ENCODE data around the gene AMOT. TPM values are rescaled to one million over a fixed set of nuclear protein-coding genes. Genes with fewer than 3 reads are reported as not detected.

AMOT gene
- total RNA-seq, 2 experiments from 2014 or later = 1.6 to 1.7 TPM

DNA sequence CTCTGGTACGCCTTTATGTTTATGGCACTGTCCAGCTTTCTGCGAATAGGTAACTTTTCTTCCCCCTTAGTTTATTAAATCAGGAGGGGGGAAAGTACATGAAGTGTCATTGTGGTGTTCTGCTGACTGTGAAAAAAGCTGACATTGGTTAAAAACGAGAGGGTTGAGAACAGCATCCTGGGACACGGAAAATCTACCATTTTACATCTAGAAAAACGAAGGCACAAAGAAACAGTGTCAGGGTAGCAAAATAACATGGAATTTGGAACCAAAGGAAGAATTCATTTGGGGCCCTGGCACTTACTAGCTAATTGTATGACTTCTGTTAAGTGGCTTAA, 1.2 kb upstream of the AMOT start:
- ChIA-PET POLR2A (no interaction called here), CTCF (no interaction called here)

- CTCF ChIA-PET = no interaction called here
Measured at GRCh38 chrX:112841114-112841819, 636 bp upstream of the AMOT start.

GRCh38 chrX:112839856-112840255, 775 bp downstream of the AMOT start:
- POLR2A ChIA-PET = no interaction called here
- CTCF ChIA-PET = interaction anchor here (0.6 kb wide), 1 partner anchor 197 kb away, joined by 3 read pairs; no protein-coding TSS in a partner anchor

More at GRCh38 chrX:112841114-112841819, 636 bp upstream of the AMOT start:
- POLR2A ChIA-PET = no interaction called here

GRCh38 chrX:112837531-112837930, 3.1 kb downstream of the AMOT start:
- CTCF ChIA-PET = no interaction called here
- POLR2A ChIA-PET = no interaction called here

DNA sequence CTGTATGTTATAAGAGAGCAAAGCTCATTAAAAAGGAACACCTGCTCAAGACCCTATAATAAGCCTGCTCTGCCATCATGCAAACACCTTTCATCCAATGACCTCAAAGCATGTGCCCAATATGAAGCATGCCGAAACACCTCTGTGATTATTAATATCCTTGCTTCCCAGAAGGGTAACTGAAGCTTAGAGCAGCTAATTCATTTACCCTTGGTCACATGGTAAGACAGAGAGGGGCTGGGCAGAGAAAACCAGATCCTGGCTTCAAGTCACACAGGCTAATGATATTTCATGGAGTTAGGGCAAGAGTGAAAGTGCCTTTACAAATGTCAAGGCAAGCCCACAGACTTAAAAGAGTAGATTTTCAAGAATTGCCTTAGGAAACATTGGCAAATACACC, 5.6 kb downstream of the AMOT start:
- POLR2A ChIA-PET = no interaction called here
- CTCF ChIA-PET = no interaction called here

GRCh38 chrX:112834031-112834845, 6.4 kb downstream of the AMOT start:
- ChIA-PET POLR2A (no interaction called here), CTCF (no interaction called here)

DNA sequence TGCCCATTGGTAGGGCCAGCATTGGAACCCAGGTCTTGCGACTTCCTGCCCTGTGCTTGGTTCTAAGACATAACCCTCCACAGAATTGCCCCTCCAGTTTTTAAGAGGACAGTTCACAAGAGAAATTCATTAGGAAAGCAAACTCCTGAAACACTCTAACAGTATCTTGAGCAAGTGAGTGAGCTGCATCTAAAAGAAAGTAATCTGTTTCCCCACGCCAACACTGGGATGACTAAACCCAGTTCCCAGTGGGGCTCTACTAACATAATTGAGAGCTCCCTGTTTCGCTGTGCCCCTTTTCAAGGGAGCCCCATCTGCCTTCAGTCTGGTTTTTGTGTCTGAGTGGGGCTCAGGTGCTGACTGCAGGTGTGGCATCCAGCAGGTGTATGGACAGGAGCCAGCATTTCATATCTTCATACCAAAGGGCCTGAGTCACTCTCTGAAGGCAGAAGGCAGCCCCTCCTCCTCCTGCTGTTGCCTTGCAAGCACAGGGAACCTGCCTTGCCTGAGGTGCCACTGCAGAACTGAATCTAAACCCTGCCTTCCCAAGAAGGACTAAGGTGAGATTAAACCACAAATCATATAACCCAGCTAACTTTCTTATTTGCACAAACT, 8.0 kb downstream of the AMOT start:
- ChIA-PET POLR2A (no interaction called here), CTCF (no interaction called here)

DNA sequence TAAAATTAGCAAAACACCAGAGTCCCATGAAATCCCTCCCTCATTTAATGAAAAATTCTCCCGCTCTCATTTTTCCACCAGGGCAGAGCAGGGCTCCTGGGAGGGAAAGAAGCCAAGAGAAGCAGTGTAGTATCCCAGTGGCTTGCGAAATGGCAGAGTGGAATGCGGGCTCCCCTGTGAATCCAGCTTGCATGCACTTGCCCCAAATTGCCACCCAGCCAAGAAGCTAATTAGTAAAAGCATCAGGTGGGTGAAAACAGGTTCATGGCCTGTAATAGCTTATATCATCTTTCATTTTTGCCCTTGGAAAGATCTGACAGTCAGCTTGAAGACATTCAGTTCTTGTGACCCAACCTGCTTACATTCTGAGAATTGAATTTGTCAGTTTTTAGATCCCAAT, 10.1 kb downstream of the AMOT start:
- CTCF ChIA-PET = no interaction called here

DNA sequence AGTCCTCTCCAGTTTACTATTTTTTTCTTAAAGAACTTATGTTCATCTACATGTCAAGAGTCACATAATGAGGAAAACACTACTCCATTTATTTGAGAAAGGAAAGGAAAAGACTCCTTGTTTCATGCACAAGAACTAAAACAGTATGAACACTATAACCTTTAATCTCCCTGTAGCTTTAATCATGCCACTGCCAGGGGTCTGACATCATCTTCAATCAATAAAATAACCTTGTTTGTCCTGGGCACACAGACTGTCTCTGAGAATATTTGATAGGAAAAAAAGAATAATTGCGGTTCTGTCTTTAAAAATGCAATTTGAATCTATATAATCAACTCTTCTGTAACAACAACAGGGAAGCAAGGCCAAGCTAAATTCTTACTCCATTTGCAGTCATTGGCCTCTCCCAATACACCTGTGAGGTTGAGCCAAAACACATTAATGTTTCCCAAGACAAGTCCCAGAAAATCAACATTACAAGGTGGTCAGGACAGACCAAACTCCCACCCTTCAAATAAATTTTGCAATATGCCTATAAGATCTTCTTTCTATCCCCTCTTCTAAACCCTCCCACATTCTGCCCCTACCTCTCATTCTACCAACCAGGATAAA, 13.2 kb downstream of the AMOT start:
- ChIA-PET CTCF (no interaction called here), POLR2A (no interaction called here)

More for the DNA sequence above, 10.1 kb downstream of the AMOT start:
- POLR2A ChIA-PET = no interaction called here

GRCh38 chrX:112826023-112826422, 14.6 kb downstream of the AMOT start:
- ChIA-PET CTCF (no interaction called here), POLR2A (no interaction called here)

DNA sequence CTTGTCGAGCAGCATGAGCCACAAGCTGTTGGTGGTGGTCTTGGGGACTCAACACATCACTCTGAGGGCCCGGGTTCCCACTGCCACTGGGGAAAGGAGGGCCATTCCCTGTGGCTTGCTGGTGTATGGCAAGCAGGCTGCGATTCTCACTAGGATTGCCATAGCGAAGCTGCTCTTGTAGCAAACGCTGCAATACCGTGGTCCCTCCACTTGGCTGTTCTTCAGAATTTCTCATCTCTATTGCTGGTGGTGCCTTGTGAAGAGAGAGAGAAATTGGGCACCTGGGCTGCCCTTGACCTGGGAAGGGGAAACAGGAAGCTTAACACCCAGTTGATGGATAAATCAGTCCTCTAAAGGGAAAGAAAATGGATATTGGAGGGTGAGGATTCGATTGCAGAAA, 17.7 kb downstream of the AMOT start:
- ChIA-PET POLR2A (no interaction called here), CTCF (no interaction called here)

- ChIA-PET POLR2A (no interaction called here), CTCF (no interaction called here)
Measured at GRCh38 chrX:112820364-112821268, 20.0 kb downstream of the AMOT start.

DNA sequence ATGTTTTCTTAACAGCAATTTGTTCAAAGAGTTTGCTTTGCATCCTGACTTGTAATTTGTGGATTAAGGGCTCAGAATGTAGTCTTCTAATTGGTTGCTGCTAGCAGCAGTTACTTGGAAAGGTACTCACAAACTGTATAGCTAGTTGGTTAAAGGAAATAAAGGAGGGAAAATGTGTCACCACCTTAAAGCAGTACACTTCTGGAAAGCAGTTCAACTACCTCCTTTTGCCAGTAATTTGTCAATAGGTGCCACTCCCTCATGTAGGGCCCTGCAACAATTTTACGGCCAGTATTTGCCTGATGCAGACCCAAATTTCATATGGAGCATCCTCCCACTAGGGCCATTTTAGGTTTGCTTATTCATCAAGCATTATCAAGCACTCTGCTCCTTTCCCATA, 20.8 kb downstream of the AMOT start:
- POLR2A ChIA-PET = no interaction called here
- CTCF ChIA-PET = no interaction called here

DNA sequence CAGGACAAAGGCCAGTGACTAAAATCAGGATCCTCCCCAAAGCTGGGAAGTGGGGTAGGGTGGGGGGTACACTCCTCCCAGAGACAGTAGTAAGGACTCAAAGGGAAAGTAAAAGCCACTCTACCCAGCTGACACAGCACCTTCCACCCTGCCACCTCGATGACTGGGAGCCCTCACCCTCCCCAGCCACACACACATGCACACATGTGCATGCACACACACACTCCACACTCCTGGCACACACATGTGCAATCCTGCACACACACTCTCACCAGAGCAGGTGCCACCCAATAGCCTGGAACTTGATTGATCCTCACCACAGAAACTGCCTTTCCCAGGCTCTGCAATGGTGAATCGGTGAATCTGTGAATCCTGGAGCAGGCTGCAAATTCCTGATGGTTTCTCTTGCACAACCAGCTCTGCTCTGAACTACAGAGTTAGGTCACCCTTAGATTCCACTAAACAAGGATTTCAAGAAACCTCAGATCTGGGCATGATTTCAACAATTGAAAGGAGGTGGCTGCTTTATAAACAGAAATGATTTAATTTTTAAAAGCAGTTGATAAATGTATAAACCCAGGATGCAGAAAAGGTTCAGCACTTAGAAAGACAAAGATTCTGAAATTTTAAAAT, 21.5 kb downstream of the AMOT start:
- ChIA-PET CTCF (no interaction called here), POLR2A (no interaction called here)

GRCh38 chrX:112818114-112819007, 22.3 kb downstream of the AMOT start:
- CTCF ChIA-PET = no interaction called here
- POLR2A ChIA-PET = no interaction called here

- ChIA-PET CTCF (no interaction called here), POLR2A (no interaction called here)
Measured at GRCh38 chrX:112816908-112817307, 23.7 kb downstream of the AMOT start.

DNA sequence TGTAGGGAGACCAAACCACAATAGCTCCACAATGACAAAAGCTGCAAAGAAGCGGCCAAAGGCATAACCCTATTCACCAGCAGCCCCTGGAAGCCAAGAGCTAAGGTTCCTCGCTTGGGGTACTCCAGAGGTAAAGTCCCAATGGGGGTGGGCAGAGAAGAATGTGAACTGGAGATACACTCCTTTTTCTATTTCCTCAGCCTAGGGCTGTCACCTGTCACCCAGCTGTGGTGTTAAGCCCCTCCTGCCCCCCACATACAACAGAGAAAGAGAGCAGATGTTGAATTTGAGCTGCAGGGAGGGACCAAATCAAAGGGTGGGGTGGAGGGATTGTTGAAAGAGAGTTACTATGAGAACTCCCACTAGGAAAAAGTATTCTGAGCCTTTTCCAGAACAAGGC, 26.1 kb downstream of the AMOT start:
- CTCF ChIA-PET = no interaction called here
- POLR2A ChIA-PET = no interaction called here

DNA sequence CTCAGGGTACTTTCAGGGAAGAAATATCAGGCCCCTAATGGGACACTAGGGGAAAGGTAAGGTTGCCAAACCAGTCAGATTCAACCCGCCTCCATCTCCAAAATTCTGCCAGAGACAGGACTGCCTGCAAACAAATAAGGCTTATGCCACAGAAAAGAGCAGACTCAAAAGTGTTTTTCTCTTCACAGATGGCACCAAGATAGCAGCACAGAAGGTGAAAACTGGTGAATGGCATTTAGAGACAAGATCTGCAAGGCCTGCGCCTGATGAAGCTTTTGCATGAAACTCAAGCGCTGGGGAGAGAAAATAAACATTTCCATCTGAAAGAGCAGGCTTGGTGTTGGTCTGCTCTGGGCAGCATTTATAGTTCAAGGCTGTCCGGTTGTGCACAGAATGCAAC, 27.9 kb downstream of the AMOT start:
- ChIA-PET CTCF (no interaction called here), POLR2A (no interaction called here)
